ENCODE results near the gene RELT.

RELT gene

DNA sequence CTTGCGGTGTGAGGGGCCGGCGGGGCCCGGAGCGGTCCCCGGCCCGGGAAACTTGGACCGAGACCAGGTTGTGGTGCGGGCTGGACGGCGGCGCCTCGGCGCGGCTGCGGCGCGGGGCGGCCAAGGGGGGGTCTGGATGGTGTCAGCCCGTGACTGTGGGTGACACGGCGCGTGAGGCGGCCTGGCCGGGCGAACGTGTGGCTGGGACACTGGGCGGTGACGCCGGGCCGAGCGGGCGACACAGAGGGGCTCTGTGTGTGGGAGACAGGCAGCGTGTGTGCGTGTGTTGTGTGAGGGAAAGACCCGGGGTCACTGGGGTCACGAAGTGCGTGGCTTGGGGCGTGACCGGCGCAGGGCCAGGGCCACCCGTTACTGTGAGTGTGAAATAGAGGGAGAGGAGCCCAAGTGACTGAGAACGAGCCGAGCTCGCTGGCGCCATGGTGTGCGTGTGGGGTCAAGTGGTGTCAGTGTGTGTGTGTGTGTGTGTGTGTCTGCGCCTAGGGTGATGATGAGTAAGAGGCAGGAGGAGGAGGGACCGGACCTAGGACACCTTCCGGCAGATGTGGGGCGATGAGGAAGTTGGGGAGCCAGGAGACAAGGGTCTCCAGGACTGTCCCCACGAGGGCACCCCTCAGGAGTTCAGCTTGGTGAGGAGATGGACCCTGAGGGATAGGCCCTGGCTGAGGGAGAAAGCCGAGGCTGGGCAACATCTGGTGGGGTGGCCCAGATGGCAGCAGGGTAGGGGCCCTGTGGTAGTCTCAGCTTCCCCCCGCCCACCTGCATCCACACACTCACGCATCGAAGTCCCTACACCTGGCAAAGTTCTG, 817 bp downstream of the RELT start:
- peak; percentile 40 for DNase-seq (ENCODE audit: low read depth)

DNA sequence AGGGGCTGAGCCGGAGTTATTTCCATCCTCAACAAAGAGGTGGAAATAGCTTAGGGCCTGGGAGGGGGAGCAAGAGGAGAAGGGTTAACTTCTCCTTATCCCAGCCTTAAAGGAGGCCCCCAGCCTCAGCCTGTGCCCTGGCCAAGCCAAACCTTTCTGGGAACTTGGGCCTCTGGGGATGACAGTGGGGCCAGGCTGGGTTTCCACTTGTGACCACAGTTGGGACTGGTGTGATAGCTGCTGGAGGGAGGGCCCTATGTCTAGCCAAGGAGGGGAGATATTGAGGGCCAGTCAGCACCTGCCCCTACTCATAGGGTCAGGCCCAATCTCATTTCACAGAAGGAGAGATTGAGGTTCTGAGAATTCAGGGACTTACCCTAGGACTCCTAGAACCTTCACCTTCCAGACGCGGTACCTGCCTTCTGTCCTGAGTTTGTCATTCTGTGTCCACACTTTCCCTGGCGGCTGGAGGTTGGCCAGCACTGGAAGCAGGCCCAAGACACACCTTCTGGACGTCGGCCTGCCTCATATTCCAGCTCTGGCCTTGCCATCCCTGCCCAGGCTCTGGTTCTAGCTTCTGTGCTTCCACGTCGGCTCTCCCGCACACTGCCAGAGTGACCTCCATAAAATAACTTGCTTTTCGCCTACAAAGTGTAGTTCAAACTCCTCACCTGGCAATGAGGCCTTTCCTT, 3.1 kb downstream of the RELT start:
- DNase-seq (ENCODE audit: low read depth), result no peak

DNA sequence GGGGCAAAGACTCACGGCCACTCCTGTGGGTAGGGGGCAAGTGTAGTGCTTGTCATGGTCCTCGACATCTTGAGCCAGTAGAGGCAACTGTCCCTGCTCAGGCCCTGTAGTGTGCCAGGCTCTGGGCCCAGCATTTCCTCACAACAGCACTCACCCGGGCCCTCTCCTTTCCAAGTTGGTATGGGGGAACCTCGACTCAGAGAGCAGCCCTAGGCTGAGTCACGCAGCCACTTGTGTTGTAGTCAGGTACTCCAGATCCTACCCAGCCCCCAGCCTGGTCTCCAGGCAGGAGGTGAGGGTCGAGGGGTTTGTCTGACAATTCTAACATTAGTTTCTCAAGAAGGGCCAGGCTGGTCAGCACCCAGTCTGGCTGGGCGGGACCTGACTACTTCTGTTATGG, 4.1 kb downstream of the RELT start:
- DNase-seq (ENCODE audit: low read depth), result no peak

DNA sequence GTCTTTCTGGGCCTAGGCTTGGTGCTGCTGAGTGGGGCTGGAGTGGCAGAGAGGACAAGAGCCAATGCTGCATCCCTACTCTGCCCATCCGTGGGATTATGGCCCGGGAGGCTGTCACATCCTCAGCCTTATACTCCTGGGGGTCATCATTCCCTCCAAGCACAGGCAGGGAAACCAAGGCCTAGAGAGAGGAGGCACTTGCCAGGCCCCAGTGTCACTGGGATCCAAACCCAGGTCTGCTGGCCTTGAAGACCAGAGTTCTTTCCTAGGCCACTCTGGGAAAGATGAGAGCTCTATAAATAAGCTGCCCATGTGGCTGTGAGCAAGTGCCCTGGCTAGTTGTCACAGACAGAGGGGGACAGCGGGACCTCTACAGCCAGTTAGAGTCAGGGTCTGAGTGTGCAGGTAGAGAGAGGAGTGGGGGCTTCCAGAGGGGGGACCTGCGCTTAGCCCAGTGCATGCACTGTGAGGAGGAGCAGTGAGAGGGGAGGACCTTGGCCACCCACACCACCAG, 4.8 kb downstream of the RELT start:
- no peak for DNase-seq (ENCODE audit: low read depth)

DNA sequence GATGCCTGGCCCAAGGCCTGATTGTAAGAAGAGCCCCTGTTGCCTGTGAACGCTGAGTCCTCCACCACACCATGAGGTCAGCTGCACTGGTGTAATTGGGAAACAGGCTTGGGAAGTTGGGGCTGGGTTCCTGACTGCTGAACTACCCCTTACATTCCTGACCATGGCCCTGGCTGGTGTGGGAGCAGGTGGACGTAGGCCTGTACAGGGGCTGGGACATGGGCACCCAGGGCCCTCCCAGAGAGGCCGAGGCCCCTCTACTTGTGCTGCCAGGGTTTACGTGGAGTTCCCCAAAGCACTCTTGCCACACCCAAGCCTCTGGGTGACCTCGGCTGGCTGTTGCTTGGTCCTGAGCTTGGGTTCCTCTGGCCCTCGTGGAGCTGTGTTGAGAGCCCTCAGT, 5.4 kb downstream of the RELT start:
- no peak for DNase-seq (ENCODE audit: low read depth)

DNA sequence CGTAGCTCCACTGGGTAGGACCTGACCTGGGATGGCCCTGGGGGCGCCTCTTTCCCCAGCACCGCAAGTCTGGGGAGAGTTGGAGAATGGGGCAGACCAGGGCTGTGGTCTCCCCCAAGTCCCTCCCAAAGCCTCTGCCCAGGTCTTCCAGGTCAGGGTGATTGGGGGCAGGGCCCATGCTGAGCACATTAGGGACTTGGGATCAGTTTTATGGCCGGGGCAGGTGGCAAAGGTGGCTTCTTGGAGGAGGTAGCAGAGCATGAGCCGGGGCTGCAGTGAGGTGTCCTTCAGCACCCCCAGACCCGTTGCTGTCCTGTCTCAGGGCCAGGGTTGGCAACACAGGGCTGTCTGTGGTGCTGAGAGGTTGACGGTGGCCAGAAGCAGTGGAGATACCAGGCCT, 6.0 kb downstream of the RELT start:
- no peak for DNase-seq (ENCODE audit: low read depth)

DNA sequence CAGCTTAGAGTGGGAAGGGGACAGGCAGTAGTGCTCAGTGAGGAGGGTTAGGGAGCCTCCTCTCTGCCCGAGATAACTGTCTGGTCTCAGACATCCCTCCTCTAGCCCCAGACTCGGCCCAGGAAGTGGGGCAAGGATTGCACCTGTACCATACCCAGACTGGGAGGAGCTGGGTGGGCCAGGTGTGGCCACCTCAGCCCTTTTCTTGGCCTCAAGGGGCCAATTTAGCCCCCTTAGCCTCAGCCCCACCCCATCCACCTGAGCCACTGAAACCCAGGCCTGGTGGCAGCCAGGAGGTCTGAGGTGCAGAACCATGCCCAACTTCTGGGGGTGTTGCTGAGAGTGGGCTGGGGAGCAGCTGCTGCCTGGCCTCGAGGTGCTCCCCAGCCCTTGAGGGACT, 6.5 kb downstream of the RELT start:
- DNase-seq (ENCODE audit: low read depth), result no peak

DNA sequence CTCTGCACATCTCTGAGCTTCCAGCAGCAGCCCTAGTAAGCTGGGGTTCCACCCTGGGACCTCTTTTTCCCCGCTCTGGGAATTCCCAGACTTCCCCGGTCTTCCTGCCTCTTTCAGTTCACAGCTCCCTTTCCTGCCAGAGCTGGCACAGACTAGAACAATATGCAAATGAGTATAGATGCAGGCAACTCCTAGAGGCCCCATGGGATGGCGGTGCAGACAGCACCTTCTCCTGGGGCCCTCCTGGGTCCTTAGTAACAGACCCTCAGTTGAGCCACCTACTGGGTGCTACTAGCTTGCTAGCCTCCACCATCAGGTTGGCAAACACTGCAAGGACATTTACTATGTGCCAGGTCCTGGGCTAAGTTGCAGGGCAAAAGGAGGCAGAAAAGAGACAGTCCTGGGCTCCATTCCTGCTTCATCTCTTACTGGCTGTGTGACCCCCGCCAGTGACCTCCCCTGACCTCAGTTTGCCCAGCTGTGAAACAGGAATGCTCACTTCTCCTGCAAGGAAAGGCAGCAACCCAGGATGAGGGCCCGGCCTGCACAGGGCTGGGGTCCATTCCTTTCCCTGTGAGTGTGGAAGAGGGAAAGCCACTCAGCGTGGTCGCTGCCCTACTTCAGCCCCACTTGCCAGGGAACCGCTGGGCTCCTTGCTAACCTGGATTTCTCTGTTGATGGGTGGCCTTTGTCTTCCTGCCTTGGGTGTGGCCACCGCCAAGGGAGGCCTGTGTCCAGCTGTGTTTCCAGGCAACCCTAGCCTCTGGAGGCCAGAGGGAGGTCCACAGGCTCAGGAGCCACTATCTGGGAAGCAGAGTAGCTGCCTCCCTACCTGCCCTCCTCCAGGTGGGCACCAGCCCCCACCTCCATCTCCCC, 7.3 kb downstream of the RELT start:
- no peak for DNase-seq (ENCODE audit: low read depth)

DNA sequence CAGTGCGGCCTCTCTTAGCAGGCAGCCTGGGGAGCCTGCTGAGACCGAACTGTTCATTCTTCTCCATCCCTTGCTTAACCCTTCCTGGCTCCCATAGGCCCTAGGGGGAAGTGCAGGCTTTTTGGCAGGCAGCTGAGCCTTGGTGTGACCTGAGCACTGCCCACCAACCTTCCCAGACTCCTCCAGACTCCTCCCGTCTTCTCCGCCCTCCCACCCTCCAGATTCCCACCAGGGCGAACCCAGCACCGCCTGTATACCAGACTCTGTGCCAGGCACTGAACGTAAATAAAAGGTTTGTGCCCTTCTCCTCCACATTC, 7.9 kb downstream of the RELT start:
- no peak for DNase-seq (ENCODE audit: low read depth)

DNA sequence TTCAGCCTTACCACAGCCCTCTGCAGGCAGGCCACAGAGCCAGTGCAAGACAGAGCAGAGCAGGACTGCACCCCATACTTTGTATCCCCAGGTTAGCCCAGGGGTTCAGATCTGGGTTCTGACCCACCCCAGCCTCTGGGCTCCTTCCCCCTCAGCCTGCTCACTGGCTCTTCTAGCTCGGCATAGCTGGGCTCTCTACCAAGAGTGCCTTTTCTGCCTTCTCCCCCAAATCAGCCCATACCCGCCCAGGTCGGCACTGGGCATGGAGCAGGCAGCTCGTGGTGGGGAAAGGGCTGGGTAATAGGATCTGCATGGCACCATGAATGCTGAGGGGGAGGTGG, 8.3 kb downstream of the RELT start:
- DNase-seq (ENCODE audit: low read depth), result no peak

DNA sequence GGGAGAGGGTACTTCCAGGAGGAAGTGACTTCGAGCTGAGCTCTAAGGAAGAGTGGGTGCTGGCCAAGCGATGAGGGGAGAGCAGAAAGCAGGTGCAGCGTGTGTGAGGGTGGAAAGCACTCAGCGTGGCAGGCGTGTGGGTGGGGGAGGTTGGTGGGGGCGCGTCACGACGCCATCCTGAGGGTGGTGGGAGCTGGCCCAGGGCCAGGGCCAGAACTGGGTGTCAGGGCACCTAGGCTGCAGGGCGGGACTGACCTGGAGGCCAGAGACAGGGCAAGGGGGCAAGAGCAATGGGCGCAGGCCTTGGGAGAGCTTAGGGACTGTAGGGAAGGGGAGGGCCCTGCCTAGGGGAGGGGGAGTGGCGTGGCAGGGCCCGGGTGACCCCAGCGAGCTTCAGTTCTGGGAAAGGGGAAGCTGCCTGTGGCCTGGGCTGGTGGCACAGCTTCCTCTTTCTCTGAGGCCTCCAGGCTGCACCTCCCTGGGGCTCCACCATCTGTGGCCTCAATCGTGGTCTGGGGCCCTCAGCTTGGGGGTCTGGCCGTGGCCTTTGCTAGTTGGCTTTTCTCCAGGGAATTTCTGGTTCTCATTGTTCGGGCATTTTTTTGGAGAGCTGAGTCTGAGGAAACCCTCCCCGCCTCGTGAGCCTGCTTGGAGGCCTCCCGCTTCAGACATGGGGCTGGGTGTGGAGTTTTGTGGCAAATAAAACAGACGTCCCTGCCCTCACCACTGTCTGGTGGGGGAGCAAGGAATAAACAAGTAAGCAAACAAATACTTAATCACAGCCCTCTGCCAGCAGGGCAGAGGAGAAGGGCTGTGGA, 8.9 kb downstream of the RELT start:
- no peak for DNase-seq (ENCODE audit: low read depth)

DNA sequence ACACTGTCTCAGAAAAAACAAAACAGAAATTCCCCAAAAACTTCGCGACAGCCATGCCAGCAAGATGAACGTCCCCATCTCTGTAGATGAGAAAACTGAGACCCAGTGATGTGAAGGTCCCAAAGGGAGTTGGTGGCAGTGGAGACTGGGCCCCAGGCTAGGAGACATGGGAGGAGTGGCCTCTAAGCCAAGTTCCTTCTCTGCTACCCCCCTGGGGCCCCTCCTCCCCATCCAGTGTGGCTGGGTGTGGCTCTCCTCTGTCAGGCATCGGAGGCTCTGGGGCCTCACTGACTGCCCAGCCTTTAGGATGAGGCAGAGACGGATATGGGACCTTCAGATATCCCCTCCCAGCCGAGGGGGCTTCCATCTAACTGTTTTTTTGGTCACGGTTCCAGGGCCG, 9.8 kb downstream of the RELT start:
- no peak for DNase-seq (ENCODE audit: low read depth)

DNA sequence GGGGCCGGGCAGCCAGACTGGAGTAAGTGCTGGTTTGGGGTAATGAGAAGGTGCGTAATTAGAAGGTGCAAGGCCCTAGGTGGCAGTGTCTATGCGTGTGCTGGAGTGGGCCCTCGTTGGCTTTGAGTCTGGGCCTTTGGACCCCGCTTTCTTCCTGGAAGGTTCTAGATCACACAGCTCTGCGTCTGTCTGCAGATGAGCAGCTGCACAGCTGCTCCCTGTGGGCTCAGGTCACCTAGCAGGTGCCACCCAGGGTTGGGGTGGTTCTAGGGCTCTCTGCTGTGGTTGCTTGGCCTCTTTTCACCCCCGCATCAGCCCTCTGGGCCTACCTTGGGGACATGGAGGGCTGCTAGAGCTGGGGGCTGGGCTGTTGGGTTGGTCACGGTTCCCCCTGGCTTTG, 10.3 kb downstream of the RELT start:
- DNase-seq (ENCODE audit: low read depth), result no peak

DNA sequence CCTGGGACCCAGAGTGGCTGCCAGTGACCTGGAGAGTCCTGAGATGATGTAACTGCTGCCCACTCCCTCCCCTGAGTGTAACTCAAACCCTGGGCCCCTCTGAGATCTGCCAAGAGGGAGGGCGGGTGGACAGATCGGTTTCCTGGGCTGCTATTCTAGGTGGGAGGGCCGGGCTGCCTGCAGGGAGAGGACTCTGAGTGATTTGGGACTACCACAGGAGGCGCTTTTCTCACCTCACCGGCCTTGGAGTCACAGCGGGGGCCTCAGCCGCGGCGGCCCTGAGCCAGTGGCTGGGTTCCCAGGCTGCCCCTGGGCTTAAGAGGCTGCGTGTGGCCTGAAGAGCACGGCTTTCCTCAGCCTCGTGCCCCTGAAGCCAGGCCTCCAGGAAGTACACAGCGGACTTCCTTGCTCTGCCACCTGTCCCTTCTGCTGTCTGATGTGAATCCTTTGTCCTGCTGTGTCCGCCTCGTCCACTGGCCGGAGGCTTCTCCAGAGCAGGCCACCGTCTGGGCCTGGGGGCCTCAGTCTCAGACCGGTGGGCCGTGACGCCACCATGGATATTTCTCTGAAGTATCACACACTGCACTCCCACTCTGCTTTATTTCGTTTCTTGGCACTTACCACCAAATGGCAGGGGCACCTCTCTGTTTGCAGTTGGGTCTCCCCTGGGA, 11.5 kb downstream of the RELT start:
- no peak for DNase-seq (ENCODE audit: low read depth)

DNA sequence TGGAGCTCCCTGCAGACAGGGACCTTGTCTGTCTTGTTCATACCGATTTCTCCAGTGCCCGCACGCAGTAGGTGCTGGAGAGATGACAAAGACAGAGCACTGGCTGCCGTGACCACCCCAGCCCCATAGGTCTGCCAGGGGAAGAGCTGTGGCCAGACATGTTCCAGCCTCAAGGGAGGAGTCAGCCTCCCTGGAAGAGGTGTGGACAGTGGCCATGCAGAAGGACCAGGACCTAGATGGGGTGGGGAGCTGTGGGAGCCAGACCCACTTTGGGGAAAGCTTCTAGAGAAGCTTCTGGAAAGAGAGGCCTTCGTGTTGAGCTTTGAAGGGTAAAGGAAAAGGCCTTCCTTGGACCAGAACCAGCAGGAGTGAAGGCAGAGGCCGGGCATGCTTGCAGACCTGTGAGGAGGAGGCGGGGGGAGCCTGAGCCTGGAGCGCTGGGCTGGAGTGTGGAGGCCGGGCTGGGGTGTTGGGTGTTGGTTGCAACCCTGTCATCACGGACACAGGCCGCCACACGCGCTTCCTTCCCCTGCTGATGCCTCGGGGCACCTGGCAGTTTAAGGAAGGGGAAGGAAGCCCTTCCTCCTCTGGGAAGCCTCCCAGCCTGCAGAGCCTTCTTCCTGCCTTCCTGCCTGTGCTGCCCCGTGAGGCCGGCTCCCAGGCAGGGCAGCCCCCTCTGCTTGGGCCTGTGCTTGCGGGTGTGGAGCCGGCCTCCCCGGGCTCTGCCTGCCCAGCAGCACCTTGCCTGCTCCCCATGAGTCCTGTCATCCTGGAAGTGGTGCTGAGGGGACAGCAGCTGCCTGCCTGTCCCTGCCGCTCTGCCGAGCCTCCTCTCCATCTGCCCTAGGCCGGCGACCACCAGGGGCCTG, 12.3 kb downstream of the RELT start:
- no peak for DNase-seq (ENCODE audit: low read depth)

DNA sequence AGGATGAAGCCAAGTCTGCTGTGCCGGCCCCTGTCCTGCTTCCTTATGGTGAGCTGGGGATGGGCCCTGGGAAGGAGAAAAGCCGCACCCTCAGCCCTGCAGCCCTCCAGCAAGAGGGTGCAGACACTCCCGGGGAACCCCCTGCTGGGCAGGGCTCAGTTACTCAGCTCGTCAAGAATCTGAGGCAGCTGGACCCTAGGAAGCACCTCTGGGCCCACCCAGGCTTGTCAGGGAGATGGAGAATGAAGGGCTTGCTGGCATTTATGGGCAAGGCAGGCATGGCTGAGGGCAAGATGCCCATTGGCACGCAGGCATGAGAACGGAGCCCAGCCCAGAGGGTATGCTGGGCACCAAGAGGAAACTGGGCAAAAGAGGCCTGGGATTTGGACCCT, 12.9 kb downstream of the RELT start:
- no peak for DNase-seq (ENCODE audit: low read depth)

DNA sequence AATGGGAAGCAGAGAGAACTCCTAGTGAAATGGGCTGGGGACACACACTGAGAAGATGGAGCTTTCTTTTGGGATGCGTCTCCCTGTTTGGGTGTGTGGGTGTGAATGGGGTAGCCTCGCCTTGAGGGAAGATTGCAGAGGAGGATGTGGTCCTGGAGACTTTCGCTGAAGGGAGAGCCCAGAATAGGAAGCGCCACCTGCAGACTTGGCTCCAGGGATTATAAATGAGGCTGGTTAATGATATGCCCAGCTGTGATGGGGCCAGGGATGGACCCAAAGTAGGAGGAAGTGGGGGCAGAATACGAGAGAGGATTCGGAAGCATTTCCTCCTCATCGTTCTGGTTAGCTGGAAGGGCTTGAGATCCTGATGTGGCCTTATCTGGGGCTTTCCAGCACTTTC, 13.7 kb downstream of the RELT start:
- DNase-seq (ENCODE audit: low read depth), result no peak

DNA sequence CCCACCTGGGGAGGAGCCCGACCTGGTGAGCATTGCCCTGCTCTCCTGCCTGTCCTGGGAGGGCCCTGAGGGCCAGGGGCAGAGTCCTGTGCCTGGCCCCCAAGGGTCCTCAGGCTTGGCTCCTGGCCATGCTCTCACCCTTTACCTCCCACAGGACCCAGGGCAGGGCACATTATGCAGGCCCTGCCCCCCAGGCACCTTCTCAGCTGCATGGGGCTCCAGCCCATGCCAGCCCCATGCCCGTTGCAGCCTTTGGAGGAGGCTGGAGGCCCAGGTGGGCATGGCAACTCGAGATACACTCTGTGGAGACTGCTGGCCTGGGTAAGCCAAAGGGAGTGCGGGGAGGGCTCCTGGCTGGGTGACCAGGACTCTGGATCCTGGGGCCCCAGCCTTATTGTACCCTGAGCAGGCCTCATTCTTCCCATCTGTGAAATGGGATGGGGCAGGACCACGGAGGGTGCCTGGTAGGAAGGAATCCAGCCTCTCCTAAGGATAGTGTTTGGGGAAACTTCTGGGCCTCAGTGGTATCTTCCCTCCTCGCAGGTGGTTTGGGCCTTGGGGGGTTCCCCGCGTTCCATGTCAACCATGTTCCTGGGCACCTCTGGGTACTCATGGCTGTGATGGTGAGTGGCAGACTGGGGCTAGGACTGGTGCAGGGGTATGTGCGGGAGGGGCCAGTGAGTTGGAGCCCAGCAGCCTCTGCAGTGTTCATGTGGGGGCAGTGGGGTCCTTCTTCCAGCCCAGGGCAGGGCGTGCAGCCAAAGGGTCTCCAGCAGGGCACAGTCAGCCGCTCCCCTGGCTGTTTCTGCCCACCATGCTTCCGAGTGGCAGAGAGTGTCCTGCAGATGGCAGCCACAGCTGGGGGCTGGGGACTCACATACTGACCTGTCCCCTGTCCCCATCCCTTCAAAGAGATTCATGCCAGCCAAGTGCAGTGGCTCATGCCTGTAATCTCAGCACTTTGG, 14.7 kb downstream of the RELT start:
- no peak for DNase-seq (ENCODE audit: low read depth)

DNA sequence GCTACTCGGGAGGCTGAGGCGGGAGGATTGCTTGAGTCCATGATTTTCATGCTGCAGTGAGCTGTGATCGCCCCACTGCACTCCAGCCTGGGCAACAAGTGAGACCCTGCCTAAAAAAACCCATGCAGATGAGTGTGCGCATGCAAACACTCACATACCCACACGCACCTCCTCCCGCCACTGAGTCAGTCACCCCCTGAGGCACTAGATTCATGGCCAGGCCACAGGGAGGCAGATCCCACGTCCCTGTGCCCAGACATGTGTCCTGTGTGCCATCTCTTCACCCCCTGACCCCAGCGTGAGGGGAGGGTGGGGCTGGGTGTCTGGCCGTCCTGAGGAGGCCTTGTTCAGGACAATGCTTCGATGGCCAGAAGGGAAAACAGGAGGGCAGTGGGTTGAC, 15.5 kb downstream of the RELT start:
- DNase-seq (ENCODE audit: low read depth), result no peak

Data from activated gamma-delta T cell treated with anti-CD3 and anti-CD28 coated beads, Interleukin-2, amount 50 U/mL, for 16 hours (primary cell).